HepG2 (cell line): ENCODE measurements around the gene CADM4. TPM values are rescaled to one million over a fixed set of nuclear protein-coding genes. Genes with fewer than 3 reads are reported as not detected.

Experiments used
- CBFB ChIP-seq: sonication (generic); formaldehyde crosslinking; IDR thresholded peaks from 2 replicates; pipeline ENCODE4 v1.4.0; 2020; ENCODE audit warnings: missing genetic modification reagents
- ISL2 ChIP-seq: sonication (generic); formaldehyde crosslinking; IDR thresholded peaks from 2 replicates; pipeline ENCODE4 v1.5.0; 2020; ENCODE audit warnings: missing genetic modification reagents
- KDM5B ChIP-seq: sonication (generic); formaldehyde crosslinking; IDR thresholded peaks from 2 replicates; pipeline ENCODE4 v1.4.0; 2020; ENCODE audit warnings: missing genetic modification reagents, mild to moderate bottlenecking, borderline replicate concordance
- MED1 ChIP-seq: sonication (generic); formaldehyde crosslinking; IDR thresholded peaks from 2 replicates; pipeline ENCODE4 v1.4.0; 2020; ENCODE audit warnings: missing genetic modification reagents
- PITX1 ChIP-seq: sonication (generic); formaldehyde crosslinking; IDR thresholded peaks from 2 replicates; pipeline ENCODE4 v1.5.1; 2020; ENCODE audit warnings: mild to moderate bottlenecking, missing genetic modification reagents
- POLR2AphosphoS5 ChIP-seq: IDR thresholded peaks from 2 replicates; pipeline ENCODE4 v1.6.1; 2012; ENCODE audit warnings: low read depth, low read length
- SIN3B ChIP-seq: fragments of 150-350 bp; IDR thresholded peaks from 2 replicates; pipeline ENCODE4 v1.6.1; 2014; ENCODE audit warnings: low read length
- SMAD3 ChIP-seq: sonication (generic); formaldehyde crosslinking; IDR thresholded peaks from 2 replicates; pipeline ENCODE4 v1.4.0; 2020; ENCODE audit warnings: missing genetic modification reagents
- TAF1 ChIP-seq: sonication (generic); formaldehyde crosslinking; IDR thresholded peaks from 2 replicates; pipeline ENCODE4 v1.4.0; 2020; ENCODE audit warnings: missing genetic modification reagents
- TFDP1 ChIP-seq: IDR thresholded peaks from 2 replicates; pipeline ENCODE4 v1.6.1; 2016; ENCODE audit warnings: missing compliant biosample characterization, missing genetic modification reagents, borderline replicate concordance
- U2AF2 ChIP-seq: fragments of 200-400 bp; formaldehyde crosslinking; IDR thresholded peaks from 2 replicates; pipeline ENCODE4 v1.6.1; 2017; ENCODE audit warnings: low read depth, mild to moderate bottlenecking, low read length
- YY1 ChIP-seq: IDR thresholded peaks from 2 replicates; pipeline ENCODE4 v1.6.1; 2011; ENCODE audit warnings: low read length, low read depth, moderate library complexity, mild to moderate bottlenecking; ENCODE audit not compliant: insufficient read depth, insufficient replicate concordance
- ZMYM4 ChIP-seq: sonication (generic); formaldehyde crosslinking; IDR thresholded peaks from 2 replicates; pipeline ENCODE4 v1.8.1; 2023; ENCODE audit warnings: mild to moderate bottlenecking, missing genetic modification reagents
- ZNF564 ChIP-seq: sonication (generic); formaldehyde crosslinking; IDR thresholded peaks from 2 replicates; pipeline ENCODE4 v1.8.1; 2023; ENCODE audit warnings: mild to moderate bottlenecking, missing genetic modification reagents
- ZNF619 ChIP-seq: sonication (generic); formaldehyde crosslinking; IDR thresholded peaks from 2 replicates; pipeline ENCODE4 v1.4.0; 2020; ENCODE audit warnings: mild to moderate bottlenecking, missing genetic modification reagents
- ZNF629 ChIP-seq: sonication (generic); formaldehyde crosslinking; conservative IDR thresholded peaks from 2 replicates; pipeline ENCODE4 v1.5.0; 2020; ENCODE audit warnings: missing genetic modification reagents
- ZNF772 ChIP-seq: sonication (generic); formaldehyde crosslinking; IDR thresholded peaks from 2 replicates; pipeline ENCODE4 v1.5.0; 2020; ENCODE audit warnings: mild to moderate bottlenecking, missing genetic modification reagents
- polyA plus RNA-seq, 8 experiments: library from polyadenylated mRNA; depleted of rRNA in 3 of 8; stranded (reverse) in 7 of 8; unstranded in 1 of 8; fragments of >200 nt; fragmentation: Illumina TruSeq in 4 of 8; extraction: Trizol in 4 of 8; gene quantifications; 2 replicates each; pipeline versions ENCODE4 v1.2.1 to v1.2.3, GENCODE V29; 2011 to 2016; ENCODE audit warnings: low read depth in 4 of 8, missing spikeins in 1 of 8, mixed read lengths in 1 of 8; ENCODE audit not compliant: insufficient read depth in 1 of 8
- total RNA-seq, 5 experiments: library from RNA; depleted of rRNA; stranded (reverse); fragments of >200 nt; fragmentation: Illumina TruSeq; extraction: Trizol; gene quantifications; 2 replicates each; pipeline ENCODE4 v1.2.3, GENCODE V29; 2016; ENCODE audit warnings: low read depth in 1 of 5
- TF ChIP-seq, protein P1 (sequence below): IDR thresholded peaks from 2 replicates; pipeline ENCODE4 v1.6.1; 2016; ENCODE audit warnings: low read depth, control low read depth
- TF ChIP-seq, protein P2 (sequence below): sonication (generic); formaldehyde crosslinking; IDR thresholded peaks from 2 replicates; pipeline ENCODE4 v1.8.1; 2022; ENCODE audit warnings: mild to moderate bottlenecking, missing genetic modification reagents
- TF ChIP-seq, protein P3 (sequence below): sonication (generic); formaldehyde crosslinking; IDR thresholded peaks from 2 replicates; pipeline ENCODE4 v1.5.1; 2020; ENCODE audit warnings: missing genetic modification reagents, mild to moderate bottlenecking, borderline replicate concordance
- TF ChIP-seq, protein P4 (sequence below): conservative IDR thresholded peaks from 2 replicates; pipeline ENCODE4 v1.6.1; 2018; ENCODE audit warnings: missing genetic modification reagents
- TF ChIP-seq, protein P5 (sequence below): sonication (generic); formaldehyde crosslinking; IDR thresholded peaks from 2 replicates; pipeline ENCODE4 v1.5.0; 2020; ENCODE audit warnings: mild to moderate bottlenecking, missing genetic modification reagents, moderate library complexity

The CADM4 gene
- total and polyA plus RNA-seq, 2 of the 13 experiments (the other 11 are each of a cell fraction or from before 2014, with no cell fraction given), result 8.5 to 16.0 TPM

- TF ChIP-seq, protein P1, sequence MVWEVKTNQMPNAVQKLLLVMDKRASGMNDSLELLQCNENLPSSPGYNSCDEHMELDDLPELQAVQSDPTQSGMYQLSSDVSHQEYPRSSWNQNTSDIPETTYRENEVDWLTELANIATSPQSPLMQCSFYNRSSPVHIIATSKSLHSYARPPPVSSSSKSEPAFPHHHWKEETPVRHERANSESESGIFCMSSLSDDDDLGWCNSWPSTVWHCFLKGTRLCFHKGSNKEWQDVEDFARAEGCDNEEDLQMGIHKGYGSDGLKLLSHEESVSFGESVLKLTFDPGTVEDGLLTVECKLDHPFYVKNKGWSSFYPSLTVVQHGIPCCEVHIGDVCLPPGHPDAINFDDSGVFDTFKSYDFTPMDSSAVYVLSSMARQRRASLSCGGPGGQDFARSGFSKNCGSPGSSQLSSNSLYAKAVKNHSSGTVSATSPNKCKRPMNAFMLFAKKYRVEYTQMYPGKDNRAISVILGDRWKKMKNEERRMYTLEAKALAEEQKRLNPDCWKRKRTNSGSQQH, result no peak
- TF ChIP-seq SMAD3 (CRISPR knock-in tag) (0 out of 2 replicates have a peak, but pooled peaks have one; percentile 10), MED1 (CRISPR knock-in tag) (peak; percentile 34), ZMYM4 (CRISPR knock-in tag) (peak; percentile 57; the same call in 1 of the 2 replicates), KDM5B (CRISPR knock-in tag) (peak; percentile 68; the same call in 1 of the 2 replicates), SIN3B (peak; percentile 90), PITX1 (peak; percentile 58; the same call in 1 of the 2 replicates), YY1 (peak; percentile 57), ZNF564 (CRISPR knock-in tag) (0 out of 2 replicates have a peak, but pooled peaks have one; percentile 55), ZNF772 (CRISPR knock-in tag) (0 out of 2 replicates have a peak, but pooled peaks have one; percentile 50), TAF1 (CRISPR knock-in tag) (peak; percentile 62), CBFB (peak; percentile 49; the same call in 1 of the 2 replicates), ZNF619 (CRISPR knock-in tag) (peak; percentile 54; the same call in 1 of the 2 replicates), U2AF2 (no peak), POLR2AphosphoS5 (peak; percentile 75), ZNF629 (CRISPR knock-in tag) (peak; percentile 94), TFDP1 (CRISPR knock-in tag) (peak; percentile 54; the same call in 1 of the 2 replicates), ISL2 (peak; percentile 37; the same call in 1 of the 2 replicates)
- TF ChIP-seq, protein P2, sequence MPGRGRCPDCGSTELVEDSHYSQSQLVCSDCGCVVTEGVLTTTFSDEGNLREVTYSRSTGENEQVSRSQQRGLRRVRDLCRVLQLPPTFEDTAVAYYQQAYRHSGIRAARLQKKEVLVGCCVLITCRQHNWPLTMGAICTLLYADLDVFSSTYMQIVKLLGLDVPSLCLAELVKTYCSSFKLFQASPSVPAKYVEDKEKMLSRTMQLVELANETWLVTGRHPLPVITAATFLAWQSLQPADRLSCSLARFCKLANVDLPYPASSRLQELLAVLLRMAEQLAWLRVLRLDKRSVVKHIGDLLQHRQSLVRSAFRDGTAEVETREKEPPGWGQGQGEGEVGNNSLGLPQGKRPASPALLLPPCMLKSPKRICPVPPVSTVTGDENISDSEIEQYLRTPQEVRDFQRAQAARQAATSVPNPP (CRISPR knock-in tag), result no peak
- TF ChIP-seq, protein P3, sequence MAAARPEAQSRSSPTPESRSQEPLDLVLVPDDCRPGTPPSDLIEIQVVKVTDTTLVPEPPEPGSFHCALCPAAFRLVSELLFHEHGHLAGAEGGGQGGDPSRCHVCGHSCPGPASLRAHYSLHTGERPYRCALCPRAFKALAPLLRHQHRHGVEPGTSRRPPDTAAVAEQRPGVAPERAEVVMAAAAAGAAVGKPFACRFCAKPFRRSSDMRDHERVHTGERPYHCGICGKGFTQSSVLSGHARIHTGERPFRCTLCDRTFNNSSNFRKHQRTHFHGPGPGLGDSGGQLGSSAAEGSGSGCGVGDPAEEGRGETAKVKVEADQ (CRISPR knock-in tag), result peak; percentile 77; the same call in 1 of the 2 replicates
- TF ChIP-seq, protein P4, sequence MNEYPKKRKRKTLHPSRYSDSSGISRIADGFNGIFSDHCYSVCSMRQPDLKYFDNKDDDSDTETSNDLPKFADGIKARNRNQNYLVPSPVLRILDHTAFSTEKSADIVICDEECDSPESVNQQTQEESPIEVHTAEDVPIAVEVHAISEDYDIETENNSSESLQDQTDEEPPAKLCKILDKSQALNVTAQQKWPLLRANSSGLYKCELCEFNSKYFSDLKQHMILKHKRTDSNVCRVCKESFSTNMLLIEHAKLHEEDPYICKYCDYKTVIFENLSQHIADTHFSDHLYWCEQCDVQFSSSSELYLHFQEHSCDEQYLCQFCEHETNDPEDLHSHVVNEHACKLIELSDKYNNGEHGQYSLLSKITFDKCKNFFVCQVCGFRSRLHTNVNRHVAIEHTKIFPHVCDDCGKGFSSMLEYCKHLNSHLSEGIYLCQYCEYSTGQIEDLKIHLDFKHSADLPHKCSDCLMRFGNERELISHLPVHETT (CRISPR knock-in tag), result peak; percentile 97
- TF ChIP-seq, protein P5, sequence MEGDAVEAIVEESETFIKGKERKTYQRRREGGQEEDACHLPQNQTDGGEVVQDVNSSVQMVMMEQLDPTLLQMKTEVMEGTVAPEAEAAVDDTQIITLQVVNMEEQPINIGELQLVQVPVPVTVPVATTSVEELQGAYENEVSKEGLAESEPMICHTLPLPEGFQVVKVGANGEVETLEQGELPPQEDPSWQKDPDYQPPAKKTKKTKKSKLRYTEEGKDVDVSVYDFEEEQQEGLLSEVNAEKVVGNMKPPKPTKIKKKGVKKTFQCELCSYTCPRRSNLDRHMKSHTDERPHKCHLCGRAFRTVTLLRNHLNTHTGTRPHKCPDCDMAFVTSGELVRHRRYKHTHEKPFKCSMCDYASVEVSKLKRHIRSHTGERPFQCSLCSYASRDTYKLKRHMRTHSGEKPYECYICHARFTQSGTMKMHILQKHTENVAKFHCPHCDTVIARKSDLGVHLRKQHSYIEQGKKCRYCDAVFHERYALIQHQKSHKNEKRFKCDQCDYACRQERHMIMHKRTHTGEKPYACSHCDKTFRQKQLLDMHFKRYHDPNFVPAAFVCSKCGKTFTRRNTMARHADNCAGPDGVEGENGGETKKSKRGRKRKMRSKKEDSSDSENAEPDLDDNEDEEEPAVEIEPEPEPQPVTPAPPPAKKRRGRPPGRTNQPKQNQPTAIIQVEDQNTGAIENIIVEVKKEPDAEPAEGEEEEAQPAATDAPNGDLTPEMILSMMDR (CRISPR knock-in tag), result peak; percentile 65
Measured at GRCh38 chr19:43595999-43596841, 43.4 kb downstream of the CADM4 start, which contains the start of the genes IRGQ and ZNF576 (continued).
